HG03095 (cell line): ENCODE data around the gene SLC45A3.
"Not testable (repeated sequence)": the region's sequence is repeated elsewhere in the genome, so short reads cannot be mapped to it uniquely, and the experiment has no call there.

ENCODE experiments used
- ATAC-seq: cut with Tn5 transposase; IDR thresholded peaks from one replicate; pipeline ENCODE4 v1.9.1; 2021; ENCODE audit warnings: moderate library complexity; ENCODE audit not compliant: unreplicated experiment

The SLC45A3 gene

GRCh38 chr1:205637854-205638468 is 42.3 kb downstream of the SLC45A3 start:
- ATAC-seq = no peak

- no peak for ATAC-seq
Observed at GRCh38 chr1:205636732-205637131, 43.6 kb downstream of the SLC45A3 start.

GRCh38 chr1:205636138-205636530 is 44.2 kb downstream of the SLC45A3 start:
- ATAC-seq = not testable (repeated sequence)

GRCh38 chr1:205633421-205633976 is 46.8 kb downstream of the SLC45A3 start:
- no peak for ATAC-seq

GRCh38 chr1:205632669-205633169 is 47.6 kb downstream of the SLC45A3 start:
- ATAC-seq = no peak

- ATAC-seq = peak; percentile 76
Observed at GRCh38 chr1:205631768-205632668, 48.3 kb downstream of the SLC45A3 start, which contains the start of gene ELK4. Gene ELK4, minus strand, starts transcription at chr1:205632011. Its CDS starts 8,129 bp downstream, at chr1:205623882.

GRCh38 chr1:205631010-205631767 is 49.1 kb downstream of the SLC45A3 start:
- ATAC-seq = peak; percentile 55

GRCh38 chr1:205630651-205631009 is 49.7 kb downstream of the SLC45A3 start:
- ATAC-seq = no peak

- no peak for ATAC-seq
Observed at GRCh38 chr1:205630241-205630640, 50.1 kb downstream of the SLC45A3 start.

GRCh38 chr1:205629751-205630150 is 50.6 kb downstream of the SLC45A3 start:
- no peak for ATAC-seq

GRCh38 chr1:205627956-205628355 is 52.4 kb downstream of the SLC45A3 start:
- ATAC-seq = no peak

- no peak for ATAC-seq
Observed at GRCh38 chr1:205626216-205626615, 54.1 kb downstream of the SLC45A3 start.

GRCh38 chr1:205623646-205624045 is 56.7 kb downstream of the SLC45A3 start:
- ATAC-seq = no peak

GRCh38 chr1:205620269-205620668 is 60.0 kb downstream of the SLC45A3 start:
- ATAC-seq = no peak

GRCh38 chr1:205619376-205619775 is 60.9 kb downstream of the SLC45A3 start:
- no peak for ATAC-seq

- ATAC-seq = peak; percentile 74
Observed at GRCh38 chr1:205616563-205617293, 63.6 kb downstream of the SLC45A3 start.

GRCh38 chr1:205615789-205616188 is 64.5 kb downstream of the SLC45A3 start:
- ATAC-seq = no peak

- ATAC-seq = no peak
Observed at GRCh38 chr1:205613854-205614412, 66.4 kb downstream of the SLC45A3 start.

- ATAC-seq = no peak
Observed at GRCh38 chr1:205612556-205612955, 67.8 kb downstream of the SLC45A3 start.

- ATAC-seq = no peak
Observed at GRCh38 chr1:205612104-205612503, 68.2 kb downstream of the SLC45A3 start.
